ENCODE data around the gene KRT83.
"Not testable (repeated sequence)": the region's sequence is repeated elsewhere in the genome, so short reads cannot be mapped to it uniquely, and the experiment has no call there.

KRT83 gene

GRCh38 chr12:52315721-52316120 is 5.5 kb downstream of the KRT83 start:
- H3K36me3 Mint-ChIP-seq (ENCODE audit: low read depth); H3K4me3 Mint-ChIP-seq; H3K4me1 Mint-ChIP-seq; H3K9me3 Mint-ChIP-seq; H3K27ac Mint-ChIP-seq: not testable (repeated sequence)
- peaks cover 15% of the 10 kb centered on the region for H3K27me3 Mint-ChIP-seq (ENCODE audit: low read depth, poor library complexity)
- DNase-seq: peak; percentile 45
- peak; percentile 44 for TF ChIP-seq CTCF (IDR thresholded peaks at IDR 0.05)

GRCh38 chr12:52314511-52314910 is 6.7 kb downstream of the KRT83 start:
- Mint-ChIP-seq H3K36me3 (ENCODE audit: low read depth) (no peaks in the 10 kb centered on the region), H3K27ac (no peak overlapping the region), H3K27me3 (ENCODE audit: low read depth, poor library complexity) (peaks cover 24% of the 10 kb centered on the region)

DNA sequence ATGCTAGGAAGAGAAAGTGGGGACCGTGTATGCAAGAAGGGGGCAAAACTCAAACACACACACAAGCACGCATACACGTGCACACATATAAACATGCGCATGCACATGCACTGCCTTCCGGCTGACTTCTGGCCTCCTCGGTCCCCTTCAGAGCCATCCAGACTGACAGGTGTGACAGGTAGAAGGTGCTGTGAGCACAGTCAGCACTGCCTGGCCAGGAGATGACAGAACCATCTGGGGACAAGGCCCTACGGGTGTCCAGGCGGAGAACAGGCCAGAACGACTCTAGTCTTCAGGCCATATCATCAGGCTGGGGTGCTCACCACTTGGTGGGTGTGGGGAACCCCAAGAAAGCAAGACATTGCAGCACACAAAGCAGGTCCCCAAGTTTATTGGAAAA is 7.3 kb downstream of the KRT83 start:
- no peaks in the 10 kb centered on the region for H3K36me3 Mint-ChIP-seq (ENCODE audit: low read depth)
- DNase-seq: no peak
- H3K4me1 Mint-ChIP-seq: peaks cover 4% of the 10 kb centered on the region
- no peak for TF ChIP-seq CTCF (IDR thresholded peaks at IDR 0.05)
- H3K9me3 Mint-ChIP-seq: no peaks in the 10 kb centered on the region
- peaks cover 30% of the 10 kb centered on the region for H3K27me3 Mint-ChIP-seq (ENCODE audit: low read depth, poor library complexity)
- no peak overlapping the region for H3K27ac Mint-ChIP-seq
- H3K4me3 Mint-ChIP-seq: no peak overlapping the region

More at GRCh38 chr12:52314511-52314910, 6.7 kb downstream of the KRT83 start:
- no peaks in the 10 kb centered on the region for H3K4me1 Mint-ChIP-seq
- no peak overlapping the region for H3K4me3 Mint-ChIP-seq
- H3K9me3 Mint-ChIP-seq: no peaks in the 10 kb centered on the region
- DNase-seq: no peak
- TF ChIP-seq CTCF (IDR thresholded peaks at IDR 0.05): no peak

DNA sequence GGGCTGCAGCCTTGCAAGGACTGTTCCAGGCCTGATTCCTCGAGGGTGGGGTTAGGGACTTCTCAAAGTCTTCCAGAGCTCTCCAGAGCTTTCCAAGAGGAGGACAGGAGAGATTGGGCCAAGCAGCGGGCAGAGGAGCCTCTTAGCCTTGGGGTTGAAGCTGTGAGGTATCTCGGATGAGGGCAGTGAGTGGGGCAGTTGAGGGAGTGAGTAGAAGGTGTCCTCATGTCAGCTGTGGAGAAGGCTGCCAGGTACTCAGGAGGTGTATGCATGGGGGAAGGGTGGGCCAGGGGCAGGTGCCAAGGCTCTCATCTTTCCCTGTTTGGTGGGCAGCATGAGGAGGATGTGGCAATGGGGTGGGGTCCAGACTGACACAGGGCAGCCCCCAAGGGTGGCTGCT is 7.7 kb downstream of the KRT83 start:
- Mint-ChIP-seq H3K36me3 (ENCODE audit: low read depth) (no peaks in the 10 kb centered on the region), H3K27me3 (ENCODE audit: low read depth, poor library complexity) (peaks cover 35% of the 10 kb centered on the region), H3K4me1 (peaks cover 8% of the 10 kb centered on the region), H3K27ac (no peak overlapping the region), H3K4me3 (no peak overlapping the region), H3K9me3 (no peaks in the 10 kb centered on the region)
- no peak for TF ChIP-seq CTCF (IDR thresholded peaks at IDR 0.05)
- DNase-seq: no peak

DNA sequence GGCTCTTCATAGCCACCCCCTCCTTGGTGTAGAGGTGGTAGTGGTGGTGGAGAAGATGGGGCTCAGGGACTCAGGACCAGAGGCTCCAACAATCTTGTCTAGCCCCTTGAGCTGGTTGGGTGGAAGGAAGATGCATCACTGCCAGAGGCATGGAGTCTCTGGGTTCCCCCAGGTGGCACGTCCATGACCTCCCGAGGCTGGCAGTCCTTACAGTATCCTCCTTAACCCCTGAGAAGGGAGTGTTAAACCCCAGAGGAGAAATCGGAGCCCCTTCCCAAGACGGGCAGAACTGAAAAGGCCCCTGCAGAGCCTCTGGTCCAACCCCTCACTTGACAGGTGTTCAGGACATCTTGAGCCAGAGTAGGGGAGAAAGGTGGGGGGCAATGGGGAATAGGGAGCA is 9.1 kb downstream of the KRT83 start:
- Mint-ChIP-seq H3K4me3 (no peak overlapping the region), H3K27ac (no peak overlapping the region), H3K9me3 (no peaks in the 10 kb centered on the region), H3K27me3 (ENCODE audit: low read depth, poor library complexity) (peaks cover 49% of the 10 kb centered on the region), H3K36me3 (ENCODE audit: low read depth) (no peaks in the 10 kb centered on the region), H3K4me1 (peaks cover 13% of the 10 kb centered on the region)
- no peak for DNase-seq
- TF ChIP-seq CTCF (IDR thresholded peaks at IDR 0.05): no peak

DNA sequence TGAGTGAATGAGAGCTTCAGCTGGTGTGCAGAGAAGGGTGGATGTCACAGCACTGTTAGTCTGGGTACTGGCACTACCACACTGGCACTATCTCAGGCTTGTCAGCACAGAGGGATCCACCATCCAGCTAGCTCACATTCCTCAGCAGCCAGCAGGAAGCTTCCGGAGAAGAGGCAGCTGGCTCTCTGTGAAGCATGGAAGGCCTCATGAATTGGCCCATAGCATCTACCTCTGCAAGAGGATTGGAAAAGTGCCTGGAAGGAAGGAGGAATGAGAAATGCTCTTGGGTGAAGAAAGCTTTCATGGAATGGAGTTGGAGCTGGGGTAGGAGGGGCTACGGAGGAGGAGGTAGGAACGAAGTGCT is 9.9 kb downstream of the KRT83 start:
- Mint-ChIP-seq H3K27ac (no peak overlapping the region), H3K27me3 (ENCODE audit: low read depth, poor library complexity) (peaks cover 57% of the 10 kb centered on the region), H3K4me1 (peaks cover 13% of the 10 kb centered on the region), H3K9me3 (no peaks in the 10 kb centered on the region), H3K36me3 (ENCODE audit: low read depth) (no peaks in the 10 kb centered on the region), H3K4me3 (no peak overlapping the region)
- TF ChIP-seq CTCF (IDR thresholded peaks at IDR 0.05): no peak
- no peak for DNase-seq

All from nephron progenitor cell (in vitro differentiated cells).